HG03039 (cell line): Measurements from ENCODE around the gene OTOA.
"Not testable (repeated sequence)": the region's sequence is repeated elsewhere in the genome, so short reads cannot be mapped to it uniquely, and the experiment has no call there.

ENCODE experiments used
- ATAC-seq: cut with Tn5 transposase; IDR thresholded peaks from one replicate; pipeline ENCODE4 v1.9.1; 2021; ENCODE audit warnings: mild to moderate bottlenecking, moderate library complexity; ENCODE audit not compliant: unreplicated experiment

The OTOA gene

GRCh38 chr16:21801538-21802374 is 138.0 kb downstream of the OTOA start:
- ATAC-seq = not testable (repeated sequence)

- ATAC-seq = not testable (repeated sequence)
Measured at GRCh38 chr16:21802375-21802663, 138.6 kb downstream of the OTOA start.
